Left lung (tissue), 10 donors: ENCODE measurements around the gene CTDSP2. TPM values are rescaled to one million over a fixed set of nuclear protein-coding genes. Genes with fewer than 3 reads are reported as not detected.
"Not testable (repeated sequence)": the region's sequence is repeated elsewhere in the genome, so short reads cannot be mapped to it uniquely, and the experiment has no call there.

Experiments
- ATAC-seq: fragments of 200-7000 bp; cut with Tn5 transposase; one replicate; pipeline ENCODE4 v1.9.1; 2020; ENCODE audit warnings: moderate library complexity
- DNase-seq, 4 donors: peaks; one replicate each; pipeline ENCODE4 v3.0.0-alpha.2; 2013 to 2020
- H3K27ac ChIP-seq, 2 donors: fragments of 200-600 bp; sonication (generic) in 1 of 2; one replicate each; pipeline versions ENCODE4 v1.5.0 to v1.8.0; 2020 to 2021
- H3K27me3 ChIP-seq, 2 donors: fragments of 200-600 bp; sonication (generic) in 1 of 2; one replicate each; pipeline versions ENCODE4 v1.5.0 to v1.8.0; 2020 to 2021
- H3K36me3 ChIP-seq, 2 donors: fragments of 200-600 bp; sonication (generic) in 1 of 2; one replicate each; pipeline versions ENCODE4 v1.5.0 to v1.8.0; 2020 to 2021
- H3K4me1 ChIP-seq, 2 donors: fragments of 200-600 bp; one replicate each; pipeline ENCODE4 v1.8.0; 2021
- H3K4me3 ChIP-seq, 2 donors: fragments of 200-600 bp; sonication (generic) in 1 of 2; one replicate each; pipeline versions ENCODE4 v1.5.0 to v1.8.0; 2020 to 2021; ENCODE audit warnings: mild to moderate bottlenecking in 1 of 2
- H3K9me3 ChIP-seq, 2 donors: fragments of 200-600 bp; sonication (generic) in 1 of 2; one replicate each; pipeline versions ENCODE4 v1.5.0 to v1.8.0; 2020 to 2021
- intact Hi-C, 2 donors: fragments of 100-400 bp; cut with DNase I; formaldehyde crosslinking; loops; one replicate each; pipeline versions ENCODE4 v1.11.2 to v1.14.2; 2022
- polyA plus RNA-seq, 6 donors: library from polyadenylated mRNA; unstranded; fragments of 120-200 nt; gene quantifications; one replicate each; pipeline ENCODE4 v1.2.1, GENCODE V29; 2013; ENCODE audit not compliant: insufficient read length in 6 of 6
- total RNA-seq, 2 donors: library from RNA; stranded (reverse); fragmentation: NEBNext Ultra II Directional; extraction: Animal tissue kit (Norgen Biotek cat#: 25700); gene quantifications; one replicate each; pipeline ENCODE4 v1.2.1, GENCODE V29; 2021
- TF ChIP-seq, protein P1 (sequence below), 2 donors: fragments of 200-600 bp; sonication (generic) in 1 of 2; IDR thresholded peaks; one replicate each; pipeline versions ENCODE4 v1.5.0 to v1.8.0; 2021; ENCODE audit warnings: antibody characterized with exemption in 2 of 2
- donor health status: DM: no; HTN: yes; CAD: no.
- donor health status: DM: no; HTN: no; CAD: no.

CTDSP2 gene
- total and polyA plus RNA-seq, 8 donors, result 179 to 321 (median 283) TPM

DNA sequence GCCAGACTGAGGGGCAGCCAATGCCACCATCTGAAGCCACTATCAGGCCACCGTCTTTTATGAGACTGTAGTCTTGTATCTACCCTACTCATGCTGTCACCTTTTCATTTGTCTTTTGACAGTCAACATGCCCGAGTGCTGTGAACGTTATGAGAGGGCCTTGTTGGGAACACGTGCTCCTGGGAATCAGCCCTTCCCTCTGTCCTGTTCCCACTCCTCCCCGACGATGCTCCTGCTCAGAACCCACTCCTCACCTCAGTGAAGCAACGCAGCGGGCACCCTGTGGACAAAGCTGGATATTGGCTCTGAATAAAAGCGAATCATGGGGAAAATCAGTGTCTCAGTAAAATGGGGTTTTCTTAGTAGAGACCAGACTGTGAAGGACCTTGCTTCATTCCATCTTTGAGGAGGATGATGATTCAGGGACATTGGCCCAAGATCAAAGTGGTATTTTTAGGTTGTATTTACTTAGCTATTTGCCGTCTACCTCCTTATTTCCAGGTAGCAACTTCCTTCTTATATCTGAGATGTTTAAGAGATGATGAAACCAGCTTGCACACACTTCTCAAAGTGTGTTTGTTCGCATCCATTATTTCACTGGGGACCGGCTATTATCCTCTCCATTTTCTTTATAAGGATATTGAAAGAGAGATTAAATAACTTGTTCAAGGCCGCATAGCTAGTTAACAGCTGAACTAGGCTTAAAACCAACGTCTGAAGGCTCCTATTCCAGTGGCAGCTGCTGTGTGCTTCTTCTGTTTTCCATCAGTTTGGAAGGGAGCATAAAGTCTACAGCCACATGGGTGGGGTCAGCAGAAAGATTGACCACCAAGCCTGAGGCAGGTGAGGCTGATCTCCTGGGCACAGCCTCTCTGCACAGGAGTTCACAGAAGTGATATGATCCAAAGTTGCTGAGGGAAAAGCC lies 43.9 kb upstream of the CTDSP2 start:
- Histone ChIP-seq H3K4me1 (peaks cover 78 to 93% of the 10 kb centered on the region in 2 donors), H3K9me3 (no peaks in the 10 kb centered on the region), H3K36me3 (no peaks in the 10 kb centered on the region), H3K27me3 (no peaks in the 10 kb centered on the region), H3K4me3 (no peak overlapping the region), H3K27ac (peak overlapping the region; percentile 93 to 96)
- TF ChIP-seq, protein P1, sequence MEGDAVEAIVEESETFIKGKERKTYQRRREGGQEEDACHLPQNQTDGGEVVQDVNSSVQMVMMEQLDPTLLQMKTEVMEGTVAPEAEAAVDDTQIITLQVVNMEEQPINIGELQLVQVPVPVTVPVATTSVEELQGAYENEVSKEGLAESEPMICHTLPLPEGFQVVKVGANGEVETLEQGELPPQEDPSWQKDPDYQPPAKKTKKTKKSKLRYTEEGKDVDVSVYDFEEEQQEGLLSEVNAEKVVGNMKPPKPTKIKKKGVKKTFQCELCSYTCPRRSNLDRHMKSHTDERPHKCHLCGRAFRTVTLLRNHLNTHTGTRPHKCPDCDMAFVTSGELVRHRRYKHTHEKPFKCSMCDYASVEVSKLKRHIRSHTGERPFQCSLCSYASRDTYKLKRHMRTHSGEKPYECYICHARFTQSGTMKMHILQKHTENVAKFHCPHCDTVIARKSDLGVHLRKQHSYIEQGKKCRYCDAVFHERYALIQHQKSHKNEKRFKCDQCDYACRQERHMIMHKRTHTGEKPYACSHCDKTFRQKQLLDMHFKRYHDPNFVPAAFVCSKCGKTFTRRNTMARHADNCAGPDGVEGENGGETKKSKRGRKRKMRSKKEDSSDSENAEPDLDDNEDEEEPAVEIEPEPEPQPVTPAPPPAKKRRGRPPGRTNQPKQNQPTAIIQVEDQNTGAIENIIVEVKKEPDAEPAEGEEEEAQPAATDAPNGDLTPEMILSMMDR (IDR thresholded peaks at IDR 0.05), result no peak
- intact Hi-C loops, result loop anchor here in 1 of 2 donors (10.0 kb wide), 1 partner anchor 66 kb away; no protein-coding TSS in a partner anchor
- peak in 1 of 4 donors; percentile 43 for DNase-seq
- peak; percentile 8 for ATAC-seq

DNA sequence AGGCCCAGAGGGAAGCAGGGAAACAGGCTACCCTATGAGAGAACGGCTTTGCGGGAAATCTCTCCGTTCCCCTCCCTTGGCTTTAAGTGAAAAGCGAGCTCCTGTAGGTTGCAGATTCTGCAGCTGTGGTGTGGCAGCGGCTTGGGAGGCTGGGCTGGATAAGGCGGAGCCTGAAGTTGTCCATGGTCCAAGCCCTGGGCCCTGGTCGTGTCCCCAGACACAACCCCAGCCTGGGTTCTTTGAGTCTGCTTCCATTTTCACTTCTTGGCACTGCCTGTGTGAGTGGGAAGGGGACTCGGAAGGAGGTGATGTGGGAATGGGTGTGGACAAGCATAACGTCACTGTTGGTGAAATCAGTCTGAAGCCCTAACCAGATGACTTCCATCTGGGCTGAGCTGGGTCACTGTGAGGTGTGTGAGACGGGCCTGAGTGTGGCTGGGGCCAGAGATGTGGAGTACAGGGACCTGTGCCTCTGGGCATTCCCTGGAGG lies 43.0 kb upstream of the CTDSP2 start:
- peaks cover 0 to 6% of the 10 kb centered on the region in 2 donors for H3K9me3 ChIP-seq
- peaks cover 69 to 84% of the 10 kb centered on the region in 2 donors for H3K4me1 ChIP-seq
- H3K27ac ChIP-seq, result peak overlapping the region; percentile 93 to 96
- ATAC-seq (peak; percentile 48), DNase-seq (peak; percentile 60 to 85 (median 75))
- TF ChIP-seq, protein P1 (IDR thresholded peaks at IDR 0.05), result no peak
- intact Hi-C loops, result no loop called here
- no peak overlapping the region for H3K4me3 ChIP-seq
- no peaks in the 10 kb centered on the region for H3K36me3 ChIP-seq
- H3K27me3 ChIP-seq, result no peaks in the 10 kb centered on the region

DNA sequence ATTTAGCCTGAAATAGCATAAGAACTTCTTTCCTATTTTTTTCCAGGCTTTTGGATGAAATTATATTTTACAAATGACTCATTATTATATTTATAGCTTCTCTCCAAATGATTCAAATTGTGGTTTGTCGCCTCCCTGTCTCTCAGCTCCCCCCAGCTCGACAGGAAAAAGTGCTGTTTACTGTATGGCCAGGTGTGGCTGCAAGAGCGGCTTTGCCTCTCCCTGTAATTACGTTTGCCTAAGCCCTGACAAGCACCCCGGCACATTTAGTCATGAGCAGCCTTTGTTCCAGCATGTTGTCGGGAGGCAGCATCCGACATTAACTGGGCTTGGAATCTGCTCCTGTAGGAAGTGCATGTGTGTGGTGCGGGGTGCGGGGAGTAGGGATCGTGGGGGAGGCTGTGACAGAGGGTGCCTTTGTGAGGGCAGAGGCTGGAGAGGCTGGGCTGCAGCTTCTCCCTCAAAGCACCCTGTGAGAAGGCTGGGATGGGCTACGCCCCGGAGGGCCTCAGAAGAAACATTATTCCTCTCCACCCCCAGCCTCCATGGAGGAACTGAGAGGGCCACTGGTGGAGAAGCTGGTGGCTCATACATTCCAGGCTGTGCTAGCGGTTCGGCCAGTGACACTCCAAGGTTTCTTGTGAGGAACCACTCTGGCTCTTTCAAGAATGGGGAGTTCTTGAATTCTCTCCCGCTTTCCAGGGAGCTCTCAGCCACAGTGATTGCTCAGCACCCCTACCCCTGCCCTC lies 42.1 kb upstream of the CTDSP2 start:
- no peak overlapping the region for H3K4me3 ChIP-seq
- intact Hi-C loops, result no loop called here
- peaks cover 0 to 6% of the 10 kb centered on the region in 2 donors for H3K9me3 ChIP-seq
- peaks cover 59 to 75% of the 10 kb centered on the region in 2 donors for H3K4me1 ChIP-seq
- TF ChIP-seq, protein P1 (IDR thresholded peaks at IDR 0.05), result no peak
- no peaks in the 10 kb centered on the region for H3K27me3 ChIP-seq
- DNase-seq, result peak in 1 of 4 donors; percentile 74
- peak; percentile 70 for ATAC-seq
- H3K27ac ChIP-seq, result peak overlapping the region; percentile 93 to 96
- no peaks in the 10 kb centered on the region for H3K36me3 ChIP-seq

DNA sequence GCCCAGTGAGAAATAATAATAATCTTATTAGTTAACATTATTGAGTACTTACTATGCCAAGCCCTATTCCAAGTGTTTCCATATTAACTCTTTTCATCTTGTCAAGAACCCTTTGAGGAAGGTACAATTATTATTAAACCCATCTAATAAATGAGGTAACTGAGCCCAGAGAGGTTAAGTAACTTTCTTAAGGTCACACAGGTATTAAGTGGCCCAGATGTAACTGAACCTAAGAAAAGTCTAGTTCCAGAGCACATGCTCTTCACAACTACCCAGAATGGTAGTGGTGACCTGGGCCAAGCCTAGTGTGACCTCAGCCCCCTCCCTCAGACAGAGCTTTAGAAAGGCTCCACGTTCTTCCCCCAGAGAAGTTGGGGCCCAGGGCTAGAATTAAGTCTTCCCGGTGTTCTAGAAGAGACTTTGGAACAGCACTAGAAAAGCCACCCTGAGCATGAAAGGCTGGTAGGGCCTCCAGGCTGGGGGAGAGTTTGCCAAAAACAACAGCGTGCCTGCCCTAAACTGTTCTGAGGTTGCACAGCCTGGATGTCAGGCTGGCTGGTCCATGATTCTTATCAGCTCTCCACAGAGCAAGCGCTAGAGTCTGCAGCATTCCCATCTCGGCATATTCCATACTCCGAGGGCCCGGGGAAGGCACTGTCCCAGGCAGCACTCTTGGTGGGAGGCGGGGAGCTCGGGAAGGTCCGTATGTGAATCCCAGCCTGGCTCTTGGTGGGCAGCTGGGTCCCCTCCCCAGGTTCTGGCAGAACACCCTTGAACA lies 41.3 kb upstream of the CTDSP2 start:
- Histone ChIP-seq H3K4me3 (no peak overlapping the region), H3K9me3 (peaks cover 0 to 6% of the 10 kb centered on the region in 2 donors), H3K36me3 (no peaks in the 10 kb centered on the region), H3K27me3 (no peaks in the 10 kb centered on the region), H3K27ac (peak overlapping the region; percentile 93 to 96), H3K4me1 (peaks cover 53 to 67% of the 10 kb centered on the region in 2 donors)
- DNase-seq (no peak), ATAC-seq (peak; percentile 21)
- intact Hi-C loops, result no loop called here
- TF ChIP-seq, protein P1 (IDR thresholded peaks at IDR 0.05), result no peak

DNA sequence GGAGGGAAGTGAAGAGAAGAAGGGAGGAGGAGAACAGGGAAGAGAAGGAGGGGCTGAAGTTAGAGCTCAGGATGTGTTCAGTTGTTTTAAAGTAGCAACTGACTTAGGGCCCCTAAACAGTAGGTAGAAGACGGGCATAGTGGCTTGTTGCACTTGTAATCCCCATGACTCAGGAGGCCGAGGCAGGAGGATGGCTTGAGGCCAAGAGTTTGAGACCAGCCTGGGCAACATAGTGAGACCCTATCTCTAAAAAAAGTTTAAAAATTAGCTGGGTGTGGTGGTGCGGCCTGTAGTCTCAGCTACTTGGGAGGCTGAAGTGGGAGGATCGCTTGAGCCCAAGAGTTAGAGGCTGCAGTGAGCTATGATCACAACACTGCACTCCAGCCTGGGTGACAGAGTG lies 40.4 kb upstream of the CTDSP2 start:
- ATAC-seq, H3K4me3 ChIP-seq, H3K36me3 ChIP-seq, intact Hi-C loops, H3K27me3 ChIP-seq, DNase-seq, H3K9me3 ChIP-seq: not testable (repeated sequence)
- peaks cover 45 to 58% of the 10 kb centered on the region in 2 donors for H3K4me1 ChIP-seq
- H3K27ac ChIP-seq, result peak overlapping the region in 1 of 2 donors; percentile 96
